ELF-1 (cell line): ENCODE measurements around the gene TOR2A.
"Not testable (repeated sequence)": the region's sequence is repeated elsewhere in the genome, so short reads cannot be mapped to it uniquely, and the experiment has no call there.

Experiments used
- DNase-seq: peaks from one replicate; pipeline ENCODE4 v3.0.0-alpha.2; 2016; ENCODE audit warnings: low read depth, low spot score

Gene TOR2A

GRCh38 chr9:127734747-127735529, at the start of gene TOR2A:
TSS of gene TOR2A (minus strand) at chr9:127735294. CDS start at chr9:127735270, 24 bp downstream.
- peak; percentile 99 for DNase-seq

GRCh38 chr9:127783111-127784008, 48.3 kb upstream of the TOR2A start:
- DNase-seq = no peak

- no peak for DNase-seq
Observed at GRCh38 chr9:127781806-127782205, 46.7 kb upstream of the TOR2A start.

- not testable (repeated sequence) for DNase-seq
Observed at GRCh38 chr9:127780909-127781308, 45.8 kb upstream of the TOR2A start.

- peak; percentile 56 for DNase-seq
Observed at GRCh38 chr9:127780126-127780885, 45.2 kb upstream of the TOR2A start.

GRCh38 chr9:127779136-127779981, 44.3 kb upstream of the TOR2A start:
- no peak for DNase-seq

- DNase-seq = no peak
Observed at GRCh38 chr9:127778280-127779135, 43.4 kb upstream of the TOR2A start, which contains the start of gene SH2D3C. TSS of gene SH2D3C (minus strand) at chr9:127778666. CDS start at chr9:127778627, 39 bp downstream.

- DNase-seq = no peak
Observed at GRCh38 chr9:127777368-127777980, 42.4 kb upstream of the TOR2A start.

- DNase-seq = no peak
Observed at GRCh38 chr9:127776924-127777289, 41.8 kb upstream of the TOR2A start.

- peak; percentile 79 for DNase-seq
Observed at GRCh38 chr9:127776195-127776923, 41.3 kb upstream of the TOR2A start.

- no peak for DNase-seq
Observed at GRCh38 chr9:127773981-127774380, 38.9 kb upstream of the TOR2A start.

- DNase-seq = no peak
Observed at GRCh38 chr9:127773272-127773671, 38.2 kb upstream of the TOR2A start.

GRCh38 chr9:127772603-127773002, 37.5 kb upstream of the TOR2A start:
- DNase-seq = no peak

- DNase-seq = no peak
Observed at GRCh38 chr9:127771570-127772189, 36.6 kb upstream of the TOR2A start.

- peak; percentile 99 for DNase-seq
Observed at GRCh38 chr9:127770905-127771569, 35.9 kb upstream of the TOR2A start.

GRCh38 chr9:127770583-127770904, 35.5 kb upstream of the TOR2A start:
- DNase-seq = no peak

GRCh38 chr9:127769929-127770582, 35.0 kb upstream of the TOR2A start:
- DNase-seq = no peak
